Stimulated activated naive CD4-positive, alpha-beta T cell treated with Interleukin-2 at 50 U/mL for 16 hours (primary cell): ENCODE data around the gene HSPA5.
"Not testable (repeated sequence)": the region's sequence is repeated elsewhere in the genome, so short reads cannot be mapped to it uniquely, and the experiment has no call there.

ENCODE experiments used
- DNase-seq: peaks from one replicate; lab custom pipeline; 2025; lab: John Stamatoyannopoulos, UW

The HSPA5 gene

DNA sequence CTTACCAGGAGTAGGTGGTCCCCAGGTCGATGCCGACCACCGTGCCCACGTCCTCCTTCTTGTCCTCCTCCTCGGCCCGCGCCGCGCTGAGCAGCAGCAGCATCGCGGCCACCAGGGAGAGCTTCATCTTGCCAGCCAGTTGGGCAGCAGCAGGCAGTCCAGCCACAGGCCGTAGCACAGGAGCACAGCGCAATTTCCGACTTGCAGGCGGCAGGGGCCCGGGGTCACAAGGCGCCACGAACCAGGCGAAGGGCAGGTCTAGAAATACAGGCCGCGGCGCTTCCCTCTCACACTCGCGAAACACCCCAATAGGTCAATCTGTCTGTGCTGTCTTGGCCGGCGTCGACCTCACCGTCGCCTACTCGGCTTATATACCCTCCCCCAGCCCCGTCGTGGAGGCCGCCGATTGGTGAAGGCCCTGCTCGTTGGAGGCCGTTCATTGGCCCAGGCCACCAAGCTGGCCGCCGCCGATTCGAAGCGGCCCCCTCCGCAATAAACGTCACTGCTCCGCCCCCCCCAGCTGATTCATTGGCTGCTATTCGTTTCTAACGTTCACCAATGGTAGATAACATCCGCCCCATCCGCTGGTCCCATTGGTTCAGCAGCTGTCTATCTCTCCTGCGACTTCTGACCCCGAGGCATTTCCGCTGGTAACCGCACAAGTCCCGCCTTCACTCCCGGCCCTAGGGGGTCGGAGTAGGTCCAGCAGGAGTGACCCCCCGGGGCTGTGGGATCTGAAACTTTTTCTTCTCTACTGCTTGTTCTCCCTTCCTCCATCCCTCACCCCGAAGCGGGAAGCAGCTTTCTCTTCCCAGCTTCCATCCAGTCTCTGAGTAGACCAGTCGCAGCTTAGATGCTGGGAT, at the start of gene HSPA5:
HSPA5 (minus strand) TSS at position 344 of the 863 bp plus-strand sequence; CDS start at position 127, 217 bp downstream.
- DNase-seq: peak; percentile 100

DNA sequence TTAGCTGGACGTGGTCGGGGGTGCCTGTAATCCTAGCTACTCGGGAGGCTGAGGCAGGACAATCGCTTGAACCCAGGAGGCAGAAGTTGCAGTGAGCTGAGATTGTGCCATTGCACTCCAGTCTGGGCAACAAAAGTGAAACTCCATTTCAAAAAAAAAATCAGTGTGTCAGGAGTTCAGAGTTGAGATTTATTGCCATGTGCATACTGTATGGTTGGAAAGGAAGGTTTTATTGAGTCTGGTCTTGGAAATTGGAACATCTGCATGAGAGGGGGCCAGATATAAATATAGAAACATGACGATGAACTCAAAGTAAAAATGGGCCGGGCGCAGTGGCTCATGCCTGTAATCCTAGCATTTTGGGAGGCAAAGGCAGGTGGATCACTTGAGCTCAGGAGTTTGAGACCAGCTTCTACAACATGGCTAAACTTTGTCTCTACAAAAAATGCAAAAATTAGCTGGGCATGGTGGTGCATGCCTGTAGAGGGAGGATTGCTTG, 45.8 kb upstream of the HSPA5 start:
- not testable (repeated sequence) for DNase-seq

DNA sequence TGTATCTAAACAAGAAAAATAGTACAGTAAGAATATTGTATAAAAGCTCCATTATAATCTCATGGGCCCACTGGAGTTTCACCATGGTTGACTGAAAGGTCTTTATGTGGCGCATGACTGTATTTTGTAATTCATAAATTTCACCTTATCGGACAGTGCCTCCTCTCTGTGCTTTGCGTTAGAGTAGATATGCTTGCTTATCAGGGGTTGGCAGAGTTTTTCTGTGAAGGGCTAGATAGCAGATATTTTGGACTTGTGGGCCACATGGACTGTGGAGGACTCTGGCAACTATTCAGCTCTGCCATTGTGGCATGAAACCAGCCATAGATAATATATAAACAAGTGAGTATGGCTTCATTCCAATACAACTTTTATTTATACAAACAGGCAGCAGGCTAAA, 43.7 kb upstream of the HSPA5 start:
- DNase-seq: no peak

DNA sequence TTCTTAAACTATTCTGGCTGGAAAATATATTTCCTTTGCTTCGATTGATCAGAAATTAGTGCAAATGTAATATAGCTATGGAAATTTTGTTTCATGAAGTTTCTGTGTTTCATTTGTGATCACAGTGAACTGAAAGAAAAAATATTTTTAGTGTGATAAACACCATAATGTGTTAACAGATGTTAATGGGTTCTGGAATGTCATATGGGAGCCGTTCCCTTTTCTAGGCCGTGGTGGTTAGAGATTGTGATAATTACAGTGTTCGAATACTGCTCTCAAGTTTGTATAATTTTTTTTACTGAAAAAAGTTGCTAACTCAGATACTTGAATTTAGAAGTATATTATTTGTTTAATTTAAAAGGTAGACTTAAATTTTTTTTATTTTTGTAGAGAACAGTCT, 39.8 kb upstream of the HSPA5 start:
- DNase-seq: no peak

DNA sequence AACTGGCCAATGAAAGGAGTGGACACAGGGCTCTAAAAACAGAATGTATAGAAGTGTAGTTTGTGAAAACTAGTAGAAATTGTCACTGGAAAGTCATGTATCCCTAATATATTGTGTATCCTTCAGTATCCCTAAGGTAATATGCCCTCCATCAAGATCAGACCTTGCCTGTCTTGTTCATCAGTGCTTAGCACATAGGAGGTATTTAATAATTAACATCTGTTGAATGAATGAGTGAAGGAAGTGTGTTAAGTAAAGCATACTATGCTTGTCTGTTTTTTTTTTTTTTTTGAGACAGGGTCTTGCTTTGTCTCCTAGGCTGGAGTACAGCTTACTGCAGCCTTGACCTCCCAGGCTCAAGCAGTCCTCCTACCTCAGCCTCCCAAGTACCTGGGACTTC, 36.3 kb upstream of the HSPA5 start:
- no peak for DNase-seq

DNA sequence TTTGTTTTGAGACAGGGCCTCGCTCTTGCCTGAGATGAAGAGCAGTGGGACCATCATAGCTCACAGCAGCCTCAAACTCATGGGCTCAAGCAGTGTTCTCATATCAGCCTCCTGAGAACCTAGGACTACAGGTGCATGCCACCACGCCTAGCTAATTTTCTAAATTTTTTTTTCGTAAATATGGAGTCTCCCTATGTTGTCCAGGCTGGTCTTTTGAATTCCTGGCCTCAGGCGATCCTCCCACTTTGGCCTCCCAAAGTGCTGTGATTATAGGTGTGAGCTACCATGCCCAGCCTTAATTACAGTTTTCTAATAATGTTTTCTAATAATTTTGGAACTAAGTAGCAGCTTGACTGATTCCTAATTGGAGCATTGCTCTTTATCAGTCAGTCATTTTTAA, 35.6 kb upstream of the HSPA5 start:
- no peak for DNase-seq

DNA sequence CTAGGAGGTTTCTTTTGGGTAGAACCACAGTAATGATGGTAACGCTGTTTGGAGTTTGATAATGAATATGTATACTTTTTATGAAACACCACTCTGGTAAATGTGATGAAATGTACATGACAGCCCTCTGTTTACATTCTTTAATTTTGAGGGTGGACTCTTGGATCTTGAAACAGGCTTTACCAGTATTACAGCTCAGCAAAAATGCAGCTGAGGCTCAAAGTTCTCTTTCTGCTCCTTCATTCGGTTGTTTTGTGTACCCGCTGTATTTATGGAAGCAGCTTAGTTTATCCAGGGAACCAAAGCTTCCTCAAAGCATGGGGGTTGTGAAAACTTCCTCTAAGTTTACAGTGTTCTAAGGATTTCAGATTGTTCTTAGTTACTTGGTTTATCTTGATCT, 31.6 kb upstream of the HSPA5 start:
- DNase-seq: no peak

DNA sequence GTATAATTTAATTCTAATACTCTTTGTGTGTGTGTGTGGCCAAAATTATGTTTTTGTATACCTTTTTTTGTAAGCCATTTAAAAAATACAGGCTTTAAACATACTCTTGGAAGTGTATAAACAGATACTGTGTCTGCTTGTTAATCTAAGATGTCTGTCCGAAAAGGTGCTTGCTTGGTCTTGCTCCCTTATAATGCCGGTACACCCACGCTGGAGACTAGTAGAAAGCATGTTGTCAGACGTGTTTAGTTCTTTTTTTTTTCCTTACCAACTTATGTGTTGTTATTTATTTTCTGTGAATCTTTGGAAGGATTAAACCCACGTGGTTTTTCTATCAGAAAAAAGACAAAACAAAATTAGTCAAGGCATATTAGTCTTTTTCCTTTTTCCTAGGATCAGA, 29.9 kb upstream of the HSPA5 start:
- DNase-seq: no peak

DNA sequence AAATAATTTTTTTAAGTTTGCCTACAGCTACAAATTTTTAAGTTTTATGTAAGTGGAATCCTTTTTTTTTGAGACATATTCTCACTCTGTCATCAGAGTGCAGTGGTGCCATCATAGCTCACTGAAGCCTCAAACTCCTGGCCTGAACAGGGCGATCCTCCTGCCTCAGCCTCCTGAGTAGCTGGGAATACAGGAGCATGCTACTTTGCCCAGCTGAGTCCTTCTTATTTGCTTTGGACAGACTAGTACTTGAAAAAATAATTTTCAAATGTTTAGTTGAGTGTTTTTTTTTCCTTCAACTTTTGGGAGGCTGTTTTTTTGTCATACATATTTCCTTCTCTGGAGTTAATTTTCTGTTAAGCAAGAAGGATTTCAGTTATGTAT, 27.9 kb upstream of the HSPA5 start:
- no peak for DNase-seq

DNA sequence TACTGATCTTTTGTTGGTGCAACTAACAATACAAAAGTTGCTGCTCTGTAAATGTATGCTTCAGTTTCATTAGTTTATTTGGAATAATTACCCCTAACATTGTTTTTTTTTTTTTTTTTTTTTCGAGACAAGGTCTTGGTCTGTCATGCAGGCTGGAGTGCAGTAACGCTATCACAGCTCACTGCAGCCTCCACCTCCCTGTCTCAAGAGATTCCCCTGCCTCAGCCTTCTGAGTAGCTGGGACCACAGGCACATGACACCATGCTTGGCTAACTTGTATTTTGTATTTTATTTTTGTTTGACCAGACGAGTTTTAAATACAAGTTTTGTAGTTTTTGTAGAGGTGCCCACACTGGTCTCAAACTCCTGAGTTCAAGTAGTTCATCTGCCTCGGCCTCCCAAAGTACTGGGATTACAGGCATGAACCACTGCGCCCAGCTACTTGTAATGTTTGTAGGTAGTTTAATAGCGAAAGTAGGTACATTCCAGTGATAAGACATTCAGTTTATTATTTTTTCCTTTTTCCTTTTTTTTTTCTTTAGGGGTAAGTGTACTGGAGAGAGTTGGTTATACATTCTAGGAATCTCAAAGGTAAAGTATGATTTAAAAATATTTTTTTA, 27.4 kb upstream of the HSPA5 start:
- no peak for DNase-seq

DNA sequence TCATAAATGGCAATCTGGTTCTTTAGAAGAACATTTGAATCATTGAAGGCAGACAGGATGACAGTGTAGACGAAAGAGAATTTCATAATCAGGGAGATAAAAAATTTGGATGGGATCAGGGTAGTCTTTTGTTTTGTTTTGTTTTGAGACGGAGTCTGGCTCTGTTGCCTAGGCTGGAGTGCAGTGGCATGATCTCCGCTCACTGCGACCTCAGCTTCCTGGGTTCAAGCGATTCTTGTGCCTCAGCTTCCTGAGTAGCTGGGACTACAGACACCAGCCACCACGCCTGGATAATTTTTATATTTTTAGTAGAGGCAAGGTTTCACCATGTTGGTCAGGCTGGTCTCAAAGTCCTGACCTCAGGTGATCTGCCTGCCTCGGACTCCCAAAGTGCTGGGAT, 22.9 kb upstream of the HSPA5 start:
- not testable (repeated sequence) for DNase-seq

DNA sequence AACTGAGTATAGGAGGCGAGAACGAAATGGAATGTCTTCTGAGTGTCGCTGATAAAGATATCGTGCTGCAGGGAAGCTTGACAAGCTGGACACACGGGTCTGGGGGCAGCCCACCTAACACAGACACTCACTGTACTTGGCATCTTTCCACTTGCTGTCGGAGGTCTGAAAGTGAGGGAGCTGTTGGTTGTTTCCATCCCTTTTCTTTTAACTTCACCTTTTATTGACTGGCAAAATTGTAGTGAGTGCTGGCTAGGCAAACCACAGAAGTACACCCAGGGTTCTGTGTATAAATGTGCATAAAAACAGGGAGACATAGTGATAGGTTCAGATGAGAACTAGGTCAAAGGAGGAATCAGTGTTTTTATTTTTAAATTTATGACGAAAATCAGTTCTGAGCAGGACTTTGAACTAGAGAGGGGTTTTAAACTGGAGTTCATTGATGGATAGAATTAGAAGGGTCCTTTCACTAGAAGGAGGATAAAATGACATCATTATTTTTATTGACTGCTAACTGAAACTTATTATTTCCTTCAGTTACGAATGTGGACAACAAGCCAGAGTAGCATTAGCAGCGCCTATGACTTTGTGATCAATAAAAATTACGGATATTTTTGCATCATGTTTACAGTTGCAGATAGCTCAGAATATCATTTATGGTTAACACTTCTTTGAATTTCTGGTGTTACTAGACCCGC, 21.3 kb upstream of the HSPA5 start:
- no peak for DNase-seq

DNA sequence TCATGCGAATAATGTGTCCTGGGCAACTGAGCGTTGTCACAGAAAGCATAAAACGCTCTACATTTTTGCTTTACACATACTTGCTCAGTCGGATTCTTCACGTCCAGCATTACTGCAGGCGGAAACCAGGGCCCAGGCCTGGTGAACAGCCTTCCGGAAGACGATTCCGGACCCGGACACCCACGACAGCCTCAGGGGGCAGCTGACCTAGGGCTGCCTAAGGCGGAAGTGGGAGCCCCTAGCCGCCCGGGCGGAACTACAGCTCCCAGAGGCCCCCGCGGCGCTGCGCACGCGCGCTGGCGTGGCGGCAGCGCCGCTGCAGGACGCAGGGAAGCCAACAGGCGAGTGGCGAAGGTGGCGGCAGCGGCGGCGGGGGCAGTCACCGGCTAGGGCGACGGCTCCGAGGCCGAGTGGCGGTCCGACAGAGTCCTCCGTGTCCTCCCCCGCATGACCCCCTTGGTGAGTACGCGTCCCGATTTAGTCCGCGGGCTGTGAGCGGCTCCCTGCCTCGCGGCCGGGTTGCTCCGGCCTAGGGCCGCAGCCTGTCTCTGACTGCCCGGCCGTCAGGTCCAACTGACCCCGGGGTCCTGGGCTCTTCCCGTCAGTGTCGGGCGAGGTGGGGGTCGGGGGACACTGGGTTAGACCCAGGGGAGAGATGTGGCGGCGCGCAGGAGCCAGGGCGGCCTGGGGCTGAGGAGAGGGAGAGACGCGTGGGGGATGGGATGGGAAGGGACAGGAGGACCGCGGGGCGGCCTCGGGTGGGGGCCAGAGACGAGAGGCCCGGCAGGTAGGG, 20.6 kb upstream of the HSPA5 start, which contains the start of gene GAPVD1:
GAPVD1 (plus strand) TSS at position 326 of the 793 bp plus-strand sequence. CDS start 37,096 bp downstream, outside the sequence.
- DNase-seq: peak; percentile 78

DNA sequence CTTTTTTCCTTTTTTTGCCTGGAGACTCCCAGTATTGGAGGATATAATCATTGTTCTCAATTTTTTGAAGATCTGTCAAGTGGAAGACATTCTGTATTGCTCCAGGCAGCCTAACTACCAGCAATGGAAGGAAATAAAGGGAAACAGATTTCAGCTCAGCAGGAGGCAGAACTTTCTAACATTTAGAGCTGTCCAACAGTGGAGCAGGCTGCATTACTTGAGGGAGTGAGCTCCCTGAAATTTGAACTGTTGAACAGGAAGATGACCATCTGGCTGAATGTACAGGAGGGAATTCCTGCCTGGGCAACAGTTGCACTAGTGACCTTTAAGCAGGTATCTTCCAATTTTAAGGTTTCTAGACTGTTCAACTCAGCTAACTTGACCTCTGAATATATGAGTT, 19.4 kb upstream of the HSPA5 start:
- no peak for DNase-seq

DNA sequence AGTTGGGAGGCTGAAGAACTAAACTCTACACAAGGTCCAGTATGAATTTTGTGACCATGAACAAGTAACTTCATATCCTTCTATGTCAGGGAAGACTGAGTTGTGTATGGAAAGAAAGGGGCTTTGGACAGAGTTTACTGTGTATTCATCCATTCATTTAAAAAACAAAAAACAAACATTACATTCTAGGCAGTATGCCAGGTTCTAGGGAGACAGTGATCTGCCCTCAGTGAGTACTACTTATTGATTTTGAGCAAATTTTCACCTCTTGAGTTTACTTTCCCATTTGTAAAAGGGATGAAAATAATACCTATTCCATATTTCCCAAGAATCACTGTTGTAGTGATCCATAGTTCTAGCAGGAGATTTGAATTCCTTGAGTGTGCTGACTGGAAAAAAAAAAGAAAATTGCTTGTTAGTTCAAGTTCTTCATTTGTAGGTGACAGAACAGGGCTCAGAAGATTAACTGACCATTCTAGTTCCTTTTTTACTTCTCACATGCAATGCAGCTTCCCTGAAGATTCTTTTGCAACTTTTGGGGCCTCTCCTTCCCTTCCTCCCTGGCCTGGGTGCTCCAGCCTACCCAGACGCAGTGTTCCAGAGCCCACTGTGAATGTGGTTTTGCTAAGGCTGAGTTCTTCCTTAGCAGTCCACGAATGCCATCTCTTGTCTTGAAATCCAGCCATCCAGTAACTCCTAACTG, 17.8 kb upstream of the HSPA5 start:
- no peak for DNase-seq

DNA sequence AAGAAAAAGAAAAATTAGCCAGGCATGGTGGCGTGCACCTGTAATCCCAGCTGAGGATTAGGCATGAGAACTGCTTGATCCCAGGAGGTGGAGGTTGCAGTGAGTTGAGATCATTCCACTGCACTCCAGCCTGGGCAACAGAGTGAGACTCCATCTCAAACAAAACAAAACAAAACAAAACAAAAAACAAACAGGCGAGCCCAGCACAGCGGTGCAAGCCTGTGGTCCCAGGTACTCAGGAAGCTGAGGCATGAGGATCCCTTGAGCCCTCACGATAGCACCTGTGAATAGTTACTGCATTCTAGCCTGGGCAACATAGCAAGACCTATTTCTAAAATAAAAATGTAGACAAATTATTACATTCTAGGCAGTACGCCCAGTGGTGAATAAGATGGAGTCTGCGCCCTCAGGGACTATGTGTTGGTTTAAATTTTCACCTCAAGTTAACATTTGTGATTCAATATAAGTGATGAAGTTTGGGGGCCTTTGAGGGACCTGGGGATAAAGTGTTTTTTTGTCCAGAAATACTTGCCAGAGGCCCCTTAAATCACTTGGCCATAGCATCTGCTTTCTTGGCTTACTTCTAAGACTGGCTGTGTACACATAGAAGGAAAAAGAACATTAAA, 17.1 kb upstream of the HSPA5 start:
- DNase-seq: no peak

DNA sequence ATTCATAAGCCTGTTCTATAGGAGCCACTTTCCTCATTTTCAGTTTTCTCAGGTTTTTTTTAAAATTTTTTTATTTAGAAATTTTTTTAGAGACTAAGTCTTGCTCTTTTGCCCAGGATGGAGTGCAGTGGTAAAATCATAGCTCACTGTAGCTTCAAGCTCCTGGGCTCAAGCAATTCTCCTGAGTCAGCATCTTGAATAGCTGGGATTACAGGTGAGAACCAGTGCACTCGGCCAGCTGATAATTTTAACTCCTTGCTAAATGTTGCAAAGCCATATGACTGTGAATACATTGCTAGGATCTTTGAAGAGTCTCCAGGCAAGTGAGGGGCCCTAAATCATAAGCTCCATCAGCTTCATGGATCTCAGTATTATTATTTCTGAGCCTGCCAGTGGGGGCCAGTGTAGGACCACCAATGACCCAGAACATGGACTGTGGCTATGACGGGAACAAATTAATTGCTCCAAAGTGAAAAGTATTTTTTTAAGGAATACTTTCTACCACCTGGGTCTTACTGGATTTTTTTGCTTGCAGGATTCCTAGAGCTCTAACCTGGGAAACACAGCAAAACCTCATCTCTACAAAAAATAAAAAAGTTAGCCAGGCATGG, 14.7 kb upstream of the HSPA5 start:
- no peak for DNase-seq

DNA sequence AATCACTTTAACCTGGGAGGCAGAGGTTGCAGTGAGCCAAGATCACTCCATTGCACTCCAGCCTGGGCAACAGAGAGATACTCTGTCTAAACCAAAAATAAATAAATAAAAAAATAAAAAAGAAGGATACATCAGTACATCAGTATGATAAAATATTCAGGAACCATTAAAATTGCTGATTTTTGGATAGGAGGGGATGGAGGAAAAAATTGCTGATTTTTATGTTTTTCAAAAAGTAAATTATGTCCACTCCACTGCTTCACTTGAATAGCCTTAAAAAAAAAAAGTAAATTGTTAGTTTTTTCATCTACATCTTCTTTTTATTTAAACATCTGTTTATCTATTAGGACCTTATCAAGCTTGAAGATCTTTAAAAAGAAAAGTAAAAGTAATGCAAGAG, 13.1 kb upstream of the HSPA5 start:
- DNase-seq: no peak

DNA sequence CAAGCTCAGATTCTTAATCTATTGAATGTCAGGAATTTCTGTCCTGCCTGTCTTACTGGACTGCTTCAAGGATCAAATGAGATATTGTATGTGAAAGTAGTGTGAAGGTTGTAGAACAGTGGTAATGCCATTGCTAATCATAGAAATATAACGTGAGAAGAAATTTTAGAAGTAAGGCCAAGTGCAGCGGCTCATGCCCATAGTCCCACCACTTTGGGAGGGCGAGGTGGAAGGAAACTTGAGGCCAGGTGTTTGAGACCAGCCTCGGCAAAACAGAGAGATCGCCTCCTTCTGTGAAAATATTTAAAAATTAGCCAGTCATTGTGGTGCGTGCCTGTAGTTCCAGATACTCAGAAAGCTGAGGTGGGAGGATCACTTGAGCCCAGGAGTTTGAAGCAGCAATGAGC, 5.1 kb upstream of the HSPA5 start:
- DNase-seq: no peak

DNA sequence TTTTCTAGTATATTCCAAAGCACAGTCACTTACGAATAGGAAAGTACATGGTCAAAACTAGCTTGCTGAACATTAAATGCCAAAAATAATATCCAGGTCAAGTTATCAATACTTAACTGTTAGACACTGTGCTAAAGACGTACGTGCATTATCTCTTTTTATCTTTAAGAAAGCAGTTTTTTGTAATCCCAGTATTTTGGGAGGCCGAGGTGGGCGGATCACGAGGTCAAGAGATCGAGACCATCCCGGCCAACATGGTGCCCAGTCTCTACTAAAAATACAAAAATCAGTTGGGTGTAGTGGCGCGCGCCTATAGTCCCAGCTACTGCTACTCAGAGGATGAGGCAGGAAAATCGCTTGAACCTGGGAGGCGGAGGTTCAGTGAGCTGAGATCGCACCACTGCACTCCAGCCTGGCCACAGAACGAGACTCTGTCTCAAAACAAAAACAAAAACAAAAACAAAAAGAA, 2.7 kb upstream of the HSPA5 start:
- no peak for DNase-seq
